VCaP (cell line): ENCODE data around the gene SLC10A7.
A peak's percentile ranks its signal among the peaks of the same experiment; 100 is the strongest.

Experiments
- H3K27ac ChIP-seq: fragments of 450-650 bp; 2 replicates; pipeline ENCODE4 v1.5.1; 2017
- CTCF ChIP-seq: fragments of 450-650 bp; conservative IDR thresholded peaks from 2 replicates; pipeline ENCODE4 v1.5.1; 2017; ENCODE audit warnings: mild to moderate bottlenecking, moderate library complexity

SLC10A7 gene

GRCh38 chr4:146481246-146481645 lies 40.5 kb downstream of the SLC10A7 start:
- no peak for TF ChIP-seq CTCF

GRCh38 chr4:146478009-146478408 lies 43.7 kb downstream of the SLC10A7 start:
- H3K27ac ChIP-seq, result no peak overlapping the region
- no peak for TF ChIP-seq CTCF

More at GRCh38 chr4:146481246-146481645, 40.5 kb downstream of the SLC10A7 start:
- H3K27ac ChIP-seq, result no peak overlapping the region

- no peak for TF ChIP-seq CTCF
- H3K27ac ChIP-seq, result no peak overlapping the region
Measured at GRCh38 chr4:146477054-146477453, 44.7 kb downstream of the SLC10A7 start.

- peak; percentile 24 for TF ChIP-seq CTCF
- peak overlapping the region; percentile 42 for H3K27ac ChIP-seq
Measured at GRCh38 chr4:146472404-146472803, 49.3 kb downstream of the SLC10A7 start.

GRCh38 chr4:146470604-146471003 lies 51.1 kb downstream of the SLC10A7 start:
- H3K27ac ChIP-seq, result no peak overlapping the region
- TF ChIP-seq CTCF, result no peak

- TF ChIP-seq CTCF, result no peak
- no peak overlapping the region for H3K27ac ChIP-seq
Measured at GRCh38 chr4:146469022-146469421, 52.7 kb downstream of the SLC10A7 start.

- TF ChIP-seq CTCF, result no peak
- H3K27ac ChIP-seq, result no peak overlapping the region
Measured at GRCh38 chr4:146465628-146466027, 56.1 kb downstream of the SLC10A7 start.

GRCh38 chr4:146462251-146462650 lies 59.5 kb downstream of the SLC10A7 start:
- no peak overlapping the region for H3K27ac ChIP-seq
- TF ChIP-seq CTCF, result no peak
